GM18858 (cell line): ENCODE data around the gene FAM186B.

Experiments
- ATAC-seq: cut with Tn5 transposase; IDR thresholded peaks from one replicate; pipeline ENCODE4 v1.9.1; 2021; ENCODE audit not compliant: unreplicated experiment

FAM186B gene

DNA sequence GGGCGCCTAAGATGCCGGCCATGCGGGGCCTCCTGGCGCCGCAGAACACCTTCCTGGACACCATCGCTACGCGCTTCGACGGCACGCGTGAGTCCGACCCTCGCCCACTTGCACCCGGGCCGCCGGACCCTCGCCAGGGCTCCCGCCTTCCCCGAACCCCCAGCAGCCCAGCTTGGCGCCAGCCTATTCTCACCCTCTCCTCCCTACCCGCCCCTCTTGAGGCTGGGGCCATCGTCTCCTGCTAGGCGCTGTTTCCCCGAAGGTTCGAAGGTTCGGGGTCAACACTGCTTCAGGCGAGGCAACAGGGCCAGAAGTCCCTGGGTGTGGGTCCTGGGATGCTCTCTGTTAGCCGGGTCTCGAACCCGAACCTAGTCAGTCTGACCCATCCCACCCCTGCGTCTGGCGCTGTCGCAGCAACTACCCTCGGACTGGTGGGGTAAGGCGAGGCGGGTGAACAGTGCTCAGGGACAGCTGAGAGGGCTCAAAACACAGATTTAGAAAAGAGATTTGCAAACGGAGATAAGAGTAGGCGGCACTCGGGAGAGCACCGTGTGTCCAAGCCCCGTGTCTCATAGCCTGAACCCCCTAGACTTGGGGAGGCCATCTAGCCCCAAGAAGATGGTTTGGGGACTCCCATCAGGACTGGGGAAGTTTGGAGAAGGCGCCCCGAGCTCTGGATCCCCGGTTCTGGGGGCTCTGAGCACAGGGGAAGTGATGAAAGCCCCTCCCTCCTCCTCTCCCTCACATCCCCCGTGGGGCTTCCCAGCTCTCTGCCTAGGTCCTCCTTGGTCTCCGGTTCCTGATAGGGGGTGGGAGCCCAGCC is 65.8 kb downstream of the FAM186B start:
- ATAC-seq, result no peak

DNA sequence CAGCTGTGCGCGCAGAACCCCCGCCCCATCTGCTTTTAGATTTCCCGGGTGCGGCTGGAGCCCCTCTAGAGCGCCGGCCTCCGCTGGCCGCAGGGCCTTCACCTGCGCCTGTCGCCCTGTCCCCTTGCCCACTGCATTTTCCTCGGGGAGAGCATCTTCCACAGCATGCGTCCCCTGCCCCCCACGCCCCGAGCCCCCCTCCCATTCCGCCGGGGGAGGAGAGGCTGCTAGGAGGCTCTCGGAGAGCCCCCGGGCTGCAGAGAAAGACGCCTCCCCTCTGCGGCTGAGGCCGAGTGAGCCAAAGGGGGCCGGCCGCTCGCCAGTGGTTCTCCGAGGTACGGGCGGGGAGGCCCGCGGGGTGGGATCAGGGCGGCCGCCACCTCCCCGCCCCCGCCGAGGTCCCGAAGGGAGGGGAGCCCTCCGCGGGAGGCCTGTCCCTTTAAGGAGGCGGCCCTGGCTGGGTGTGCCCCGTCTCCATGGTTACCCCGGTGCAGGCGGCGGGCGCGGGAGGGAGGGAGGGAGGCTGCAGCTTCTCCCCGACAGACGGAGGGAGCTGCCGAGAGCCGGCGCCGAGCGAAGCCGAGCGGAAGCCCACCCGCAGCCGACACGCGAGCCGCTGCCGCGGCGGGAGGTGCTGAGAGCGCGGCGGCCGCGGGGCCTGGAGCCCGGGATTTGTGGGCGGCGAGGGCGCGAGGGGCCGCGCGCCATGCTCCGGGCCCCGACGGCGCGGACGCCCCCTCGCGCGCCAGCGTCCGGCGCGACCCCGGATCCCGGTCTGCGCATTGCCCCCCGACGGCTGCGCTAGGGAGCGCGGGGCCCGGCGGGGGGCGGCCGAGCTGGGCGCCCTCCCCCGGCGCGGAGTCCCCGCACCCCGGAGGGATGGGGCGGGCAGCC is 66.7 kb downstream of the FAM186B start, which contains the start of gene KCNH3:
TSS of gene KCNH3 (plus strand) at position 521 of the 894 bp plus-strand sequence. CDS start 387 bp downstream, outside the sequence.
- ATAC-seq, result no peak

GRCh38 chr12:49537752-49538509 is 67.5 kb downstream of the FAM186B start:
- no peak for ATAC-seq
